ENCODE results near the gene GATA3. TPM values are rescaled to one million over a fixed set of nuclear protein-coding genes. Genes with fewer than 3 reads are reported as not detected.

The GATA3 gene
- total RNA-seq, 1 donor from 2014 or later: 17.6 TPM

- DNase-seq (ENCODE audit: low read depth): no peak
- H3K4me1 Mint-ChIP-seq (ENCODE audit: low read depth, unreplicated experiment): peaks cover 45% of the 10 kb centered on the region
Observed at GRCh38 chr10:8058274-8059111, 4.0 kb downstream of the GATA3 start.

GRCh38 chr10:8059191-8059936, 4.9 kb downstream of the GATA3 start:
- no peaks in the 10 kb centered on the region for H4K20me1 ChIP-seq (ENCODE audit: insufficient read depth, low read length)
- H3K9ac ChIP-seq (ENCODE audit: low read length): no peak overlapping the region
- Mint-ChIP-seq H3K27me3 (ENCODE audit: low read depth, unreplicated experiment) (peaks cover 22% of the 10 kb centered on the region), H3K36me3 (ENCODE audit: low read depth, unreplicated experiment) (peaks cover 8% of the 10 kb centered on the region), H3K27ac (ENCODE audit: unreplicated experiment) (peak overlapping the region; percentile 80), H3K4me3 (ENCODE audit: unreplicated experiment) (peak overlapping the region; percentile 99), H3K9me3 (ENCODE audit: unreplicated experiment) (no peaks in the 10 kb centered on the region), H3K4me1 (ENCODE audit: low read depth, unreplicated experiment) (peaks cover 52% of the 10 kb centered on the region)
- no peaks in the 10 kb centered on the region for H3K79me2 ChIP-seq (ENCODE audit: insufficient read depth, low read length)
- peak overlapping the region; percentile 35 for H3K4me3 ChIP-seq (ENCODE audit: insufficient read depth, low read depth, low read length)
- peaks cover 21% of the 10 kb centered on the region for H3K4me1 ChIP-seq (ENCODE audit: insufficient read depth, low read length)
- H3K27me3 ChIP-seq (ENCODE audit: insufficient read depth, low read length): peaks cover 48% of the 10 kb centered on the region
- H2AFZ ChIP-seq (ENCODE audit: low read depth, low read length): no peak overlapping the region
- no peak overlapping the region for H3K27ac ChIP-seq (ENCODE audit: low read depth, low read length)
- FAIRE-seq: no peak
- H3K36me3 ChIP-seq (ENCODE audit: insufficient read depth, low read length): no peaks in the 10 kb centered on the region
- TF ChIP-seq EZH2 (IDR thresholded peaks at IDR 0.05; ENCODE audit: insufficient read depth, low read length) (no peak), CTCF (IDR thresholded peaks at IDR 0.05; ENCODE audit: insufficient read depth, low read depth, low read length) (no peak)
- no peaks in the 10 kb centered on the region for H3K9me3 ChIP-seq (ENCODE audit: insufficient read depth, low read depth, low read length)
- no peak for DNase-seq (ENCODE audit: low read depth)
- H3K4me2 ChIP-seq (ENCODE audit: low read length): peak overlapping the region; percentile 85

More at GRCh38 chr10:8058274-8059111, 4.0 kb downstream of the GATA3 start:
- no peaks in the 10 kb centered on the region for H4K20me1 ChIP-seq (ENCODE audit: insufficient read depth, low read length)
- no peaks in the 10 kb centered on the region for H3K9me3 ChIP-seq (ENCODE audit: insufficient read depth, low read depth, low read length)
- peaks cover 22% of the 10 kb centered on the region for H3K27me3 Mint-ChIP-seq (ENCODE audit: low read depth, unreplicated experiment)
- no peak overlapping the region for H3K4me3 ChIP-seq (ENCODE audit: insufficient read depth, low read depth, low read length)
- H3K9me3 Mint-ChIP-seq (ENCODE audit: unreplicated experiment): no peaks in the 10 kb centered on the region
- peaks cover 24% of the 10 kb centered on the region for H3K4me1 ChIP-seq (ENCODE audit: insufficient read depth, low read length)
- peak overlapping the region; percentile 99 for H3K4me3 Mint-ChIP-seq (ENCODE audit: unreplicated experiment)
- FAIRE-seq: no peak
- H3K36me3 Mint-ChIP-seq (ENCODE audit: low read depth, unreplicated experiment): peaks cover 8% of the 10 kb centered on the region
- H3K36me3 ChIP-seq (ENCODE audit: insufficient read depth, low read length): no peaks in the 10 kb centered on the region
- TF ChIP-seq CTCF (IDR thresholded peaks at IDR 0.05; ENCODE audit: insufficient read depth, low read depth, low read length) (no peak), EZH2 (IDR thresholded peaks at IDR 0.05; ENCODE audit: insufficient read depth, low read length) (no peak)
- peak overlapping the region; percentile 85 for H3K4me2 ChIP-seq (ENCODE audit: low read length)
- H3K27ac ChIP-seq (ENCODE audit: low read depth, low read length): no peak overlapping the region
- H2AFZ ChIP-seq (ENCODE audit: low read depth, low read length): no peak overlapping the region
- H3K9ac ChIP-seq (ENCODE audit: low read length): no peak overlapping the region
- H3K79me2 ChIP-seq (ENCODE audit: insufficient read depth, low read length): no peaks in the 10 kb centered on the region
- H3K27ac Mint-ChIP-seq (ENCODE audit: unreplicated experiment): no peak overlapping the region
- peaks cover 44% of the 10 kb centered on the region for H3K27me3 ChIP-seq (ENCODE audit: insufficient read depth, low read length)
